ENCODE measurements around the gene ZBED4. TPM values are rescaled to one million over a fixed set of nuclear protein-coding genes. Genes with fewer than 3 reads are reported as not detected.

The ZBED4 gene
- polyA plus RNA-seq, 1 experiment = 6.3 TPM

DNA sequence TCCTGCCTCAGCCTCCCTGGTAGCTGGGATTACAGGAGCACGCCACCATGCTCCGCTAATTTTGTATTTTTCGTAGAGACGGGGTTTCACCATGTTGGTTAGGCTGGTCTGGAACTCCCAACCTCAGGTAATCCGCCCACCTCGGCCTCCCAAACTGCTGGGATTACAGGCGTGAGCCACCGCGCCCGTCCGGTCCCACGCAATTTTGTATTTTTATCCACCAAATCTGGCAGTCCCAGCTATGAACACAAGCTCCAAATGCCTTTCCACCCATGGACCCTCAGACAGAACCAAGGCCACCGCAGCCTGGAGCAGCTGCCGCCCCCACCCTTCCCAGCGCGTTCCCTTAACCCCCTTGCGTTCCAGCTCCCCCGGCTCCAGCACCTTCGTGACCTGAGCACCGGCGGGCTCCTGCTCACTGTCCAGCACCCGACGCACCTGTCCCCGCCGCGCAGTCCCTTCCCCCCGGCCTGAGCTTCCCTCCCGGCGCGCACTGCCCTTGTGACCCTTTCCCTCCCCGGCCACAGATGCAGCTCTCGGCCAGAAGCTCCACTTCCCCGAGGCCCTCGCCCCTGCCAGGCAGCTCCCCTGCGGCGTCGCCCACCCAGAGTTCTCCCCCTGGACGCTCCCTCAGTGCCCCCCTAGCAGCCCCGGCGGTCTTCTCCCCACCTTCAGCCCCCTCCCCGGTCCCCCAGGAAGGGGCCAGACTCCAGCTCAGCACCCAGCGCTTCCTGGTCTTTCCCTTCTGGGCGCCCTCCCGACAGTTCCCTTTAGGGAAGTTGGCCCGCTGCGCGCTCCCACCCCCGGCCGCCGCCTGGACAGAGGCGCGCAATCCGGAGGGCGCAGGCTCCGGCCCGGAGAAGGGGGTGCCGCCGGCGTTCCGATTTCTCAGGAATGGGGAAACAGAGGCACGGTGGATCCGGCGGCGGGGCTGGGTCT, 5.6 kb upstream of the ZBED4 start:
- TF ChIP-seq, protein P1, sequence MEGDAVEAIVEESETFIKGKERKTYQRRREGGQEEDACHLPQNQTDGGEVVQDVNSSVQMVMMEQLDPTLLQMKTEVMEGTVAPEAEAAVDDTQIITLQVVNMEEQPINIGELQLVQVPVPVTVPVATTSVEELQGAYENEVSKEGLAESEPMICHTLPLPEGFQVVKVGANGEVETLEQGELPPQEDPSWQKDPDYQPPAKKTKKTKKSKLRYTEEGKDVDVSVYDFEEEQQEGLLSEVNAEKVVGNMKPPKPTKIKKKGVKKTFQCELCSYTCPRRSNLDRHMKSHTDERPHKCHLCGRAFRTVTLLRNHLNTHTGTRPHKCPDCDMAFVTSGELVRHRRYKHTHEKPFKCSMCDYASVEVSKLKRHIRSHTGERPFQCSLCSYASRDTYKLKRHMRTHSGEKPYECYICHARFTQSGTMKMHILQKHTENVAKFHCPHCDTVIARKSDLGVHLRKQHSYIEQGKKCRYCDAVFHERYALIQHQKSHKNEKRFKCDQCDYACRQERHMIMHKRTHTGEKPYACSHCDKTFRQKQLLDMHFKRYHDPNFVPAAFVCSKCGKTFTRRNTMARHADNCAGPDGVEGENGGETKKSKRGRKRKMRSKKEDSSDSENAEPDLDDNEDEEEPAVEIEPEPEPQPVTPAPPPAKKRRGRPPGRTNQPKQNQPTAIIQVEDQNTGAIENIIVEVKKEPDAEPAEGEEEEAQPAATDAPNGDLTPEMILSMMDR (IDR thresholded peaks at IDR 0.05; ENCODE audit: low read depth, low read length) = no peak
- peaks cover 5% of the 10 kb centered on the region; the same call in 1 of the 2 replicates for H3K9me3 ChIP-seq (ENCODE audit: control insufficient read depth, insufficient read depth, low read length)
- ChIA-PET POLR2A (no interaction called here), CTCF (no interaction called here)
- peaks cover 66% of the 10 kb centered on the region for H3K27me3 ChIP-seq (ENCODE audit: control insufficient read depth, insufficient read depth, low read length)
- H3K27ac ChIP-seq (ENCODE audit: low read depth, low read length) = no peak overlapping the region
- H3K4me3 ChIP-seq (ENCODE audit: low read depth, low read length) = peak overlapping the region; percentile 29; the same call in 1 of the 2 replicates
- DNase-seq (ENCODE audit: low read depth, low spot score) = no peak

DNA sequence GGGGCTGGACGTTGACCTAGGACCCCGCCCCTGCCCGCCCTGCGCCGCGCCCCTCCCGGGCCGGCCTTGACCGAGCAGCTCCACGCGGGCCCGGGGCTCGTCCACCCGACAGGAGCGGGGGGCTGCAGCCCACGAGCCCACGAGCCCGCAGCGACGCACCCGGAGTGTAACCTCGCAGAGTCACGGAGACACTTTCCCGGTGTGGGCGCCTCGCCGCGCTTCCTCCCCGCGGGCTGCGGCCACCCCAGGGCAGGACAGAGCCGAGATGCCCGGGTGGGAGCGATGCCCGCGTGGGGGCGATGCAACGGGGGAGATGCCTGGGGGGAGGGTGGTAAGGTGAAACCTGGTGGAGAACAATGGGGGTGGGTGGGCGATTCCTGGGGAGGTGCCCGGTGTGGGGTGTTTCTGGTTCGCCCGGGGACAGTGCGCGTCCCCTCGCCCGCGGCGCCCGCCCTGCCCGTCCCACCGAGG, 4.9 kb upstream of the ZBED4 start:
- no peak for DNase-seq (ENCODE audit: low read depth, low spot score)
- Histone ChIP-seq H3K27me3 (ENCODE audit: control insufficient read depth, insufficient read depth, low read length) (peaks cover 66% of the 10 kb centered on the region), H3K4me3 (ENCODE audit: low read depth, low read length) (peak overlapping the region; percentile 29; the same call in 1 of the 2 replicates), H3K27ac (ENCODE audit: low read depth, low read length) (no peak overlapping the region), H3K9me3 (ENCODE audit: control insufficient read depth, insufficient read depth, low read length) (peaks cover 5% of the 10 kb centered on the region; the same call in 1 of the 2 replicates)
- ChIA-PET POLR2A (no interaction called here), CTCF (no interaction called here)
- TF ChIP-seq, protein P1 (IDR thresholded peaks at IDR 0.05; ENCODE audit: low read depth, low read length) = no peak

DNA sequence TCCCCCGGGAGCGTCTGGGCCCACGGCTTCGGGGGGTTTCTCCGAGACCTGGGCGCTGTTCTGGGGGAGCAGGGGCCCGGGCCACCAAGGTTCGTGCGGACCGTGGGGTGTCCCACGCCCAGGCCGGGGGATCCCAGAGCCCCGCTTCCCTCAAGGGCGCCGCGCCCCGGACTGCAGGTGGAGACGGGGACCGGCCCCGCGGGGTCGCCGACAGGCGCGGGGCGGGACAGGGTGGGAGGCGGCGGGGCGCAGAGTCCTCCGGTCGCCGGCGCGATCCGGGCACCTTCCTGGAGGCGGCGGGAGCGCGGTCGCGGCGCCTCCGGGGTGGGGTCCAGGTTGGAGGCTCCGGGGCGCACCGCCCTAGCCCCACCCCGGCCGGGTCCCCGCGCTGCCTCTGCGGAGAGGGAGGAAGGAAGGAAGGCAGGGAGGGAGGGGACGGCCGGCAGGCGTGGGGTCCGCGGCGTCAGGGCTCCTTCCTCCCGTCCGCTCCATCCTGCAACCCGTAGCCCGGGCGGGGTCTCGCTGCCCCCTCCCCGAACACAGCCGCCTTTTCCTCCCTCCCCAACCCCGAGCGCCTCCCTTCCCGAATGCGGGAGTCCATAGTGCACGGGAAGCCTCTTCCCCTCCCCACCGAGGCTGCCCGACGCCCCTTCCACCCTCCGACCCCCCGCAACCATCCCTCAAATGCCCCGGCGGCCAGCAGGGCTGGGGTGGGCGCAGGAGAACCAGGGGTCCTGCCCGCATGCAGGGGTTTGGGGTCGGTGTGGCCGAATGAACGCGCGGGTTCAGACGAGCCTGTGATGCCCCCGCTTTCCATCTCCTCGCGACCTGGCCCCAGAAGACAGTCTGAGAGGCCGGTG, 4.3 kb upstream of the ZBED4 start:
- DNase-seq (ENCODE audit: low read depth, low spot score) = no peak
- POLR2A ChIA-PET = no interaction called here
- CTCF ChIA-PET = no interaction called here
- Histone ChIP-seq H3K9me3 (ENCODE audit: control insufficient read depth, insufficient read depth, low read length) (peaks cover 5% of the 10 kb centered on the region; the same call in 1 of the 2 replicates), H3K27ac (ENCODE audit: low read depth, low read length) (no peak overlapping the region), H3K4me3 (ENCODE audit: low read depth, low read length) (no peak overlapping the region), H3K27me3 (ENCODE audit: control insufficient read depth, insufficient read depth, low read length) (peaks cover 63% of the 10 kb centered on the region)
- TF ChIP-seq, protein P1 (IDR thresholded peaks at IDR 0.05; ENCODE audit: low read depth, low read length) = no peak

DNA sequence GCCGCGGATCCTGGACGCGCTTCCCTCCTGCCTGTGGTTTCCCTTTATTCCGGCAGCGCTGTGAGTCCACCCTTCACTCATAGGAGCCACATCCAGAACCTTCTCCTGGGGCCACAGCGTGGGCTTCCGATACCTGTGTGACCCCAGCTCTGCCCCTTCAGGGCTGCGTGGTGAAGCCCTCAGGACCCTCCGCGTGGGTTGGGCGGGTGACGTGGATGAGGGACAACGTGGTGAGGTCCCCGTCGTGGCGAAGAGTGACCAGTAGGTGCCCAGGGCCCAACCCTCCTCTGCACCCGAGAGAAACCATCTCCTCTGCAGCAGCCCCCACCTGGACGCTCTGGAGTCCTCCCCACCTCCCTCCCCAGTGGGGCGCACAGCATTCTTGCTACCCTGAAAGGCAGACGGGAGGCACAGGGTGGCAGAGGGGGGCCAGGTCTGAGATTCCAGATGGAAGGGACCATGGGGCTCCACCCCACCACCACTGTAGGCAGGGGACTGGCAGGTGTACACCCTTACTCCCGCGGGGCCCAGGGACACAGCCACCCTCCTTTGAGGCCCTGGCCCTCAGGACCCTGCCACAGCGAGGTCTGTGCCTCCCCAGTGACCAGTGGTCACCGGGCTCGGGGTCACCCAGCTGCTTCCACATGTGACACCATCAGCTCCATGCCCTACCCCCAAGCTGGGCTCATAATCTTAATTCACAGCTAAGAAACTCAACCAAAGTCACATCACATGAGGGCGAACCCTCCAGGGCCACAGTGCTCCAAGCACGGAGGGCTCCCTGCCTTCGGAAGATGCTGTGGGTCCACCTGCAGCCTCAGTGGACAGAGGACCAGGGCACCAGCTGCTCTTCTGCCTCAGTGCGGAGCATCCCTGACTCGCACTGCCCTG, 3.4 kb upstream of the ZBED4 start:
- Histone ChIP-seq H3K4me3 (ENCODE audit: low read depth, low read length) (no peak overlapping the region), H3K27me3 (ENCODE audit: control insufficient read depth, insufficient read depth, low read length) (peaks cover 55% of the 10 kb centered on the region), H3K9me3 (ENCODE audit: control insufficient read depth, insufficient read depth, low read length) (peaks cover 5% of the 10 kb centered on the region; the same call in 1 of the 2 replicates), H3K27ac (ENCODE audit: low read depth, low read length) (no peak overlapping the region)
- POLR2A ChIA-PET = no interaction called here
- CTCF ChIA-PET = no interaction called here
- no peak for DNase-seq (ENCODE audit: low read depth, low spot score)
- TF ChIP-seq, protein P1 (IDR thresholded peaks at IDR 0.05; ENCODE audit: low read depth, low read length) = no peak

Data from AG04450 (cell line).